Fibroblast of the aortic adventitia (primary cell): ENCODE data around the gene ARSG. TPM values are rescaled to one million over a fixed set of nuclear protein-coding genes. Genes with fewer than 3 reads are reported as not detected.

Experiments
- DNase-seq: peaks from one replicate; pipeline ENCODE4 v3.0.0-alpha.2; 2010; ENCODE audit warnings: low read depth
- H3K4me3 ChIP-seq: 2 replicates; pipeline ENCODE4 v1.5.1; 2011; ENCODE audit warnings: low read depth, mild to moderate bottlenecking, control low read depth, low read length, moderate library complexity
- CTCF ChIP-seq: IDR thresholded peaks from 2 replicates; pipeline ENCODE4 v1.5.1; 2011; ENCODE audit warnings: mild to moderate bottlenecking, low read length, control low read depth, inconsistent platforms; ENCODE audit not compliant: insufficient read depth
- total RNA-seq: library from RNA; depleted of rRNA; stranded (reverse); fragments of >200 nt; gene quantifications from 2 replicates; pipeline ENCODE4 v1.2.3, GENCODE V29; 2012; ENCODE audit warnings: low replicate concordance

Gene ARSG
- total RNA-seq, 1 donor = 2.7 TPM

GRCh38 chr17:68424861-68425260 is 133.6 kb downstream of the ARSG start:
- H3K4me3 ChIP-seq = no peak overlapping the region
- no peak for DNase-seq
- no peak for TF ChIP-seq CTCF

GRCh38 chr17:68425979-68426378 is 134.7 kb downstream of the ARSG start:
- no peak for DNase-seq
- TF ChIP-seq CTCF = no peak
- no peak overlapping the region for H3K4me3 ChIP-seq

- H3K4me3 ChIP-seq = no peak overlapping the region
- TF ChIP-seq CTCF = no peak
- no peak for DNase-seq
Observed at GRCh38 chr17:68427575-68427974, 136.3 kb downstream of the ARSG start.

- no peak for DNase-seq
- no peak for TF ChIP-seq CTCF
Observed at GRCh38 chr17:68428498-68429172, 137.3 kb downstream of the ARSG start.

GRCh38 chr17:68429881-68430280 is 138.6 kb downstream of the ARSG start:
- H3K4me3 ChIP-seq = no peak overlapping the region
- DNase-seq = no peak
- TF ChIP-seq CTCF = no peak

More at GRCh38 chr17:68428498-68429172, 137.3 kb downstream of the ARSG start:
- H3K4me3 ChIP-seq = no peak overlapping the region

GRCh38 chr17:68431045-68431608 is 139.8 kb downstream of the ARSG start:
- TF ChIP-seq CTCF = no peak
- no peak for DNase-seq
- no peak overlapping the region for H3K4me3 ChIP-seq
